ENCODE data around the gene WDR70.
"Not testable (repeated sequence)": the region's sequence is repeated elsewhere in the genome, so short reads cannot be mapped to it uniquely, and the experiment has no call there.

The WDR70 gene

DNA sequence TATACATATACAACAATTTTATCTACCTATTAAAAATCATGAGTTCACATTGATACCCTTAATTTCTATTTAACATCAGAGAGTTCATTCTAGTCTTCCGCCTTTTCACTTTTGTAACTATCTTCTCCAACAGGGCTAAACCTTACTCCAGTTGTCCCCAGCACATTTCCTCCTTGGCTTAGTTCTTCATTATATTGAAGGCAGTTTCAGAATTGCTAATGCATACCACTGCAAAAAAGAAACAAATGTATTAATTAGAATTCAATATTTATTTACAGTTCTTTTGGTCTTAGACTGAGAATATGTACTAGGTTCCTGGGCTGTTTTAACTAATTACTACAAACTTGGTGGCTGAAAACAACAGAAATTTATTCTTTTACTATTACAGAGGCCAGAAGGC is 132.5 kb downstream of the WDR70 start:
- DNase-seq (ENCODE audit: low read depth in 1 of 2, low spot score in 1 of 2): no peak

- DNase-seq (ENCODE audit: low read depth in 1 of 2, low spot score in 1 of 2): no peak
These were observed 135.8 kb downstream of the WDR70 start for GRCh38 chr5:37514946-37515345.

DNA sequence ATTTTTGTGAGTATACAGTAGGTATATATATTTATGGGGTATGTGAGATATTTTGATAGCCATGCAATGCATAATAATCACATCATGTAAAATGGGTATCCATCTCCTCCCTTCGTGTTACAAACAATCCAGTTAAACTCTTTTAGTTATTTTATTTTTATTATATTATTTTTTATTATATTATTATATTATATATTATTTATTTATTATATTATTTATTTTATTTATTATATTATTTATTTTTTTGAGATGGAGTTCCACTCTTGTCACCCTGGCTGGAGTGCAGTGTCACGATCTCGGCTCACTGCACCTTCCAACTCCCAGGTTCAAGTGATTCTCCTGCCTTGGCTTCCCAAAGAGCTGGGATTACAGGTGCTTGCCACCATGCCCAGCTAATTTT is 138.6 kb downstream of the WDR70 start:
- DNase-seq (ENCODE audit: low read depth in 1 of 2, low spot score in 1 of 2): no peak

DNA sequence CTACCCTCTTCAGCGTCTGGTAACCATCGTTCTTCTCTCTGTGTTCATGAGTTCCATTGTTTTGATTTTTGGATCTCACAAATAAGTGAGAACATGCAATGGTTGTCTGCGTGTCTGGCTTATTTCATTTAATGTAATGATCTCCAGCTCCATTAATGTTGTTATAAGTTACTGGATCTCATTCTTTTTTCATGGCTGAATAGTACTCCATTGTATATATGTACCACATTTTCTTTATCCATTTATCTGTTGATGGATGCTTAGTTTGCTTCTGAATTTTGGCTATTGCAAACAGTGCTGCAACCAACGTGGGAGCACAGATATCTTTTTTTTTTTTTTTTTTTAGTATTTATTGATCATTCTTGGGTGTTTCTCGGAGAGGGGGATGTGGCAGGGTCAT is 139.2 kb downstream of the WDR70 start:
- not testable (repeated sequence) for DNase-seq (ENCODE audit: low read depth in 1 of 2, low spot score in 1 of 2)

DNA sequence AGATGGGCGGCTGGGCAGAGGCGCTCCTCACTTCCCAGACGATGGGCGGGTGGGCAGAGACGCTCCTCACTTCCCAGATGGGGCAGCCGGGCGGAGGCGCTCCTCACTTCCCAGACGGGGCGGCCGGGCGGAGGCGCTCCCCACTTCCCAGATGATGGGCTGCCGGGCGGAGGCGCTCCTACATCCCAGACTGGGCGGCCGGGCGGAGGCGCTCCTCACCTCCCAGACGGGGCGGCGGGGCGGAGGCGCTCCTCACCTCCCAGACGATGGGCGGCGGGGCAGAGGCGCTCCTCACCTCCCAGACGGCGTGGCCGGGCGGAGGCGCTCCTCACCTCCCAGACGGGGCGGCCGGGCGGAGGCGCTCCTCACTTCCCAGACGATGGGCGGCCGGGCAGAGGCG is 140.2 kb downstream of the WDR70 start:
- no peak for DNase-seq (ENCODE audit: low read depth in 1 of 2, low spot score in 1 of 2)

DNA sequence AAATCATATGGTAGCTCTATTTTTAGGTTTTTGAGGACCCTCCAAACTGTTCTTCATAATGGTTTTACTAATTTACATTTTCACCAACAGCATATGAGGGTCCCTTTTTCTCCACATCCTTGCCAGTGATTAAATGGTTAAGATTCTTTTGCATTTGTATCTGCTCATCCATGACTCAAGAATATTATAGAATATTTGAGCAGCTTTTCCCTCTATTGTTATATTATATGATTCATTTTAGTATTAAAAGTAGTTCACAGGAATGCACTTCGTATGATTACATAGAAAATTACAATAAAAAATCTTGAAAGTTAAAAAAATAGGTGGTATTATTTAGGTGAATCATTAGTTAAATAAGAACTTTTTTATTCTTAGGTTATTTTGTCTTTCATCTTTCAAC is 140.7 kb downstream of the WDR70 start:
- DNase-seq (ENCODE audit: low read depth in 1 of 2, low spot score in 1 of 2): no peak

- no peak for DNase-seq (ENCODE audit: low read depth in 1 of 2, low spot score in 1 of 2)
These were observed 141.7 kb downstream of the WDR70 start for GRCh38 chr5:37520811-37521210.

DNA sequence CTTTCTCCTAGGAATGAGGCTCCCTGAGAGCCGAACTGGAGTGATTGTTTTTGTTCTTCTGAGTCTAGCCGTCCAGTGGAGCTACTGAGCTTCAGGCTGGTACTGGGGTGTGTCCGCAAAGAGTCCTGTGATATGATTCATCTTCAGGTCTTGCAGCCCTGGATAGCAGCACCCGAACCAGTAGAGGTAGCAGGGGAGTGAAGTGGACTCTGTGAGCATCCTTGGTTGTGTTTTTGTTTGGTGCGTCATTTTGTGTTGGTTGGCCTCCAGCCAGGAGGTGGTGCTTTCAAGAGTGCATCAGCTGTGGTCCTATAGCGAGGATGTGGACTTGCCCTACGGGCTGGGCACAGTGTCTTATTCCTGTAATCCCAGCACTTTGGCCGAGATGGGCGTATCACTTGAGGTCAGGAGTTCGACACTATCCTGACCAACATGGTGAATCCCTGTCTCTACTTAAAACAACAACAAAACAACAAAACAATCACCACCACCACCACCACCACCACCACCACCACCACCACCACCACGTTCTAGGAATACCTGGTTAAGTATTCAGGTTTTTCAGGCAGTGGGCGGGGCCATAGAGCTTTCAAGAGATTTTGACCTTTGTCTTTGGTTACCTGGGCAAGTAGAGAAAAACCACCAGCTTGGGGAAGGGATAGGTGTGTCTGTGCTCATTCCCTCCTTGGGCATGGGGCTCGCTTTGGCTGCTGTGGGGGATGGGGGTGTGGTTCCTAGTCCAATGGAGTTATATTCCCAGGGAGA is 154.0 kb downstream of the WDR70 start:
- no peak for DNase-seq (ENCODE audit: low read depth in 1 of 2, low spot score in 1 of 2)

- no peak for DNase-seq (ENCODE audit: low read depth in 1 of 2, low spot score in 1 of 2)
These were observed 154.7 kb downstream of the WDR70 start for GRCh38 chr5:37533851-37534250.

- DNase-seq (ENCODE audit: low read depth in 1 of 2, low spot score in 1 of 2): no peak
These were observed 160.3 kb downstream of the WDR70 start for GRCh38 chr5:37539459-37539858.

- DNase-seq (ENCODE audit: low read depth in 1 of 2, low spot score in 1 of 2): no peak
These were observed 164.1 kb downstream of the WDR70 start for GRCh38 chr5:37543216-37543615.

DNA sequence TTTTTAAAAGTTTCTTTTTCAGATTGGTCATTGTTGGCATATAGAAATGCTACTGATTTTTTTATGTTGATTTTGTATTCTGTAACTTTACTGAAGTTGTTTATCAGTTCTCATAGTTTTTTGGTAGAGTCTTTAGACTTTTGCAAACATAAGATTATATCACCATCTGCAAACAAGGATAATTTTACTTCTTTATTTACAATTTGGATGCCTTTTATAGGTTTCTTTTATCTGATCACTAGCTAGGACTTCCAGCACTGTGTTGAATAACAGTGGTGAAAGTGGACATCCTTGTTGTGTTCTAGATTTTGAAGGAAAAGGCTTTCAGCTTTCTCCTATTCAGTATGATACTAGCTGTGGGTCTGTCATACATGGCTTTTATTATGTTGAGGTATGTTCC is 170.3 kb downstream of the WDR70 start:
- no peak for DNase-seq (ENCODE audit: low read depth in 1 of 2, low spot score in 1 of 2)

GRCh38 chr5:37552161-37552560 is 173.0 kb downstream of the WDR70 start:
- DNase-seq (ENCODE audit: low read depth in 1 of 2, low spot score in 1 of 2): no peak

DNA sequence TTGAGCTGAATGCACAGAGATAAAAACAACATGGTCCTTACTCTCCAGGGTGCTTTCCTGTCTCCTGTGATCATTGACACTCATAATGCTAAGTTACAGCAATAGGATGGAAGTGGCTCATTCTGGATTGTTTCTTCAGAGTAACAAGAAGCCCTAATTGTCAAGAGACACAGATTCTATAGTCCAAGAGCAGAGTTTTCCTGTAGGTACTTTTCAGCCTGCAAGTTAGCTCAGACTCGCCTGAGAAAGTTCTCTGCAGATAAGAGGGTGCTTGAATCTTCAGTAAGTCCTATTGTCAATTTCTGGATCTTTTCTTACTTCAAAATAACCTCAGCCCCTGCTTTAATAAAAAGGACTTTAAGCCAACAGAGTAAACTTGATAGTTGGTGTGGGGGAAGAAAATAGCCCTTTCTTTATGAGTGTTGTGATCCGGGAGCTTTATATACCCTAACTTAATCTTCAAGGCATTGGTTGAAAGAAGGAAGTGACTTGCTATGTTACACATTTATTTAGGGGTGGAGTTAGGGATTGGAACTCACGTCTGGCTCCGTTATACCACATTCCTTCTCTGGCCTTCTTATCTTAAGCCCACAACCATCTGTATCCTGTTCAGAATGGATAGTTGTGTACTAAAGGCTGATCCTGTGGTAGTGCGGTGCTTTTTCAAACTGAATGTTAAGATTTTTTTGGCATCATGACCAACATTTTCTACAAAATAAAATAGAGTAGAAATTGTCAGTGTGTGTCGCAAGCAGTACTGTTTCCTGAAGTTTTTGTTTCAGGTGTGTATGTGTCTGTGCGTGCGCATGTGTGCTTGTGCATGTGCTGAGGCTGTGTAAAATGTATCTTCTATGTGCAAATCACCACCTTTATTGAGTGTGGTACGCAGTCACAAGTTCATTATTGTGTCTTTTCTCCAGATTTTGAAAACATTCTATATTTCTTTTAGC is 173.9 kb downstream of the WDR70 start:
- no peak for DNase-seq (ENCODE audit: low read depth in 1 of 2, low spot score in 1 of 2)

GRCh38 chr5:37553720-37554404 is 174.7 kb downstream of the WDR70 start:
- no peak for DNase-seq (ENCODE audit: low read depth in 1 of 2, low spot score in 1 of 2)

DNA sequence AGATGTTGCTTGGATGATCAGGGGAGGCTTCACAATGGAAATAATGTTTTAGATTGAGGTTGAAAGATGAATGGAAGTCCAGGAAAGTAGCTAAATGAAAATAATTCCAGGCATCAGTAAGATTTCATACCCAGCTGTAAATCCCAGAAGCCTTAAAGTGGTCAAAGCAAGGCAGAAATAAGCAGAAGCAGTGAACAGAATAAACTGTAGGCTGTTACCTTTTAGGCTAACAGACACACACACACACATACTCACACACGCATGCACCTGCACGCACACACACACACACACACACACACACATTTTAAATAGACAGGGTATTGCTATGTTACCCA is 175.3 kb downstream of the WDR70 start:
- no peak for DNase-seq (ENCODE audit: low read depth in 1 of 2, low spot score in 1 of 2)

DNA sequence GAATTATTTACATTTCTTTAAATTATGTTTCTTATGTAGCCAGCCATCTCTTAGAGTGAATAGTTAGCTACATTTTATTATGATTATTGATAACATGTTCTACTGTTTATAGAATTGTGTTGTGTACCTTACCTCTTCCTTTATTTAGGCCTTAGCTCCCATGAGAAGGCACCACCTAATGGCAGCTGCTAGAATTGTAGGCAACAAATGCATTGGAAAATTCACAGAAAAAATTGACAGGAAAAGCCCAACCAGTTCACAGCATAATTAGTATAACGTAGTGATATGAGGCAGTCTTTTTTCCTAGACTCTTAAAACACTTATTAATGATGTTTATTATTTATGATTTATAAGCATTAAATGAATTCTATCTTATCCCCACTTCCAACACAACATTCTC is 175.8 kb downstream of the WDR70 start:
- DNase-seq (ENCODE audit: low read depth in 1 of 2, low spot score in 1 of 2): no peak

- no peak for DNase-seq (ENCODE audit: low read depth in 1 of 2, low spot score in 1 of 2)
These were observed 178.7 kb downstream of the WDR70 start for GRCh38 chr5:37557734-37558293.

GRCh38 chr5:37565062-37565670 is 186.0 kb downstream of the WDR70 start:
- no peak for DNase-seq (ENCODE audit: low read depth in 1 of 2, low spot score in 1 of 2)

DNA sequence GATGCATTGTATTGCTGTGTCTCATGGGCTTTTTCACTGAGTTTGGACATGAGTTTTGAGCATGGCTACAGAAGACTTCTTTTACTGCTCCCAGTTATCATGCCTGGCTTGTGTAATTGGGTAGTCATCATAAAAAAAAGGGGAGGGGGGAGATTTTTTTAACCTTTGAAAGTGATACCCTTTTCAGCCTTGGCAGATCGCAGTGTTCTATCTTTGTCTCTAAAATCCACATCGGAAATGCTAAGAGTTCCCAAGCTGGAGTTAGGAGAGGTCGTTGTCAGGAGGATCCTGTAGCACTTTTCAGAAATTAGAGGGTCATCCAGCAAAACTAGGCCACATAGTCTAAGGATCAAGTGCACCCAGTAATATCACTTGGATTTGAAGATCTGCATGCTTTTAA is 188.4 kb downstream of the WDR70 start:
- DNase-seq (ENCODE audit: low read depth in 1 of 2, low spot score in 1 of 2): no peak

All from activated T-helper 1 cell treated with anti-CD3 and anti-CD28 coated beads, Interleukin-2, amount 50 U/mL, for 16 hours (primary cell).